HuH-7 (cell line): ENCODE data around the gene HNRNPAB.
"Not testable (repeated sequence)": the region's sequence is repeated elsewhere in the genome, so short reads cannot be mapped to it uniquely, and the experiment has no call there.

ENCODE experiments used
- DNase-seq: peaks from one replicate; pipeline ENCODE4 v3.0.0; 2011; ENCODE audit warnings: low spot score

Gene HNRNPAB

GRCh38 chr5:178230879-178231538 lies 26.7 kb downstream of the HNRNPAB start:
- no peak for DNase-seq

DNA sequence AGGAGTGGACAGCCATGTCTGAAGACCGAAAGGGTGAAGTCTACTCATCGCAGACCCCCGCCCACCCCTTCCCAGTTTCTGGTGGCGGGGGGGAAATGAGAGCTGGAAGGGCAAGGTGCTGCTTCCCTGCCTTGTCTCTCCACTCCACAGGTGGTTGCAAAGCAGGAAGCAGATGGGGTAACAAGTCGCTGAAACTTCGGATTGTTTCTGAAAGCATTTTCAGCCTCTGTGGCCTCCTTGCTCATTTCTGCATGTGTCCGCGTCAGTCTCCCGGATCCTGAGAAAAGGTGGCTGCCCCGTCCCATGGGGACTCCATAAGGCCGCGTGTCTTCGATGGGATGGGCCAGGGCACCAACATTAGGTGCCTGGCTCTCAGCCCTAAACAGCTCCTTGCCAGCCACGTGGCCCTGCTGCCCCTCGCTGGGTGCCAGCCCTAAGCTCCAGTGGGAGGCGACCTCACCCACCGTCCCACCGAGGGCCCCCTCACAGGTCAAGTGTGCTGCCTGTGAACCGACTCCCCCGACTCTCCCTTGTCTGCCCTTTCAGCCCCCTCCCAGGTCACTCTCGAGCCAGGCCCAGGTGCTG lies 27.3 kb downstream of the HNRNPAB start:
- no peak for DNase-seq

DNA sequence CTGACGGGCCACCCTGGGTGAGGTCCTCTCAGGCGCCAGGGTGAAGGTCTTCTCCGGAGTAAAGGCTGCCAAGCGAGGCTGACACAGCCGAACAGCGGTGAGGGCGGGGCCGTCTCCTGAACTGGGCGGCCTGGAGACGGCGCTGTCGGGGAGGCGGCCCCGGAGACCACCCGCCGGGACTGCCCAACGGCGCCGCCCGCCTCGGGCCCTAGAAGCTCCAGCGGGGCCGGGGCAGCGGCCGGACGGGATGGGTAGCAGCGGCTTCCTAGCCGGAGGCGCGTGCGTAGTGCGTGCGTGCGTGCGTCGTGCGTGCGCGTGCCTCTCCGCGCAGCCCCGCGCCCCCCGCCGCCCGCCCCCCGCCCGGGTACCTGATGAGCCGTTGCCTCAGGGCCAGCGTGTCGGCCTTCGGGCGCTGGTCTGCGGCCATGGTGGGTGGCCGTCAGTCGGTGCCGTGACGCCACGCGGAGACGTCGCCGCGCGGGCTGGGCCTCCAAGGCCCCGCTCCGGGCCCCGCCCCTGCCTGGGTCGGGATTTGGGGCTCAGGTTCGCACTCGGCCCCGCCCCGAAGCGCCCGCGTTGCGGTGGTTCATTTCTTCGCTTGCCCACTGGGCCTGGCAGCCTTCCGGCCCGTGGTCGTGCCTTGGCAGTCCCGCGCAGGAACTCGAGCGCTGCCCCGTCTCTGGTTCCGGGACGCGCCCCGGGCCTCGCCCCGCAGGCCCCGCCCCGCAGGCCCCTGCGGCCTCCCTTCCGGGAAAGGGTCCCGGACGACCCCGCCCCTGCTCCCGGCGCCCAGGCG lies 28.0 kb downstream of the HNRNPAB start, which contains the start of gene PHYKPL:
Gene PHYKPL (minus strand): TSS at position 679 of the 796 bp plus-strand sequence. CDS start 252 bp downstream, at position 427.
- DNase-seq: peak; percentile 78

DNA sequence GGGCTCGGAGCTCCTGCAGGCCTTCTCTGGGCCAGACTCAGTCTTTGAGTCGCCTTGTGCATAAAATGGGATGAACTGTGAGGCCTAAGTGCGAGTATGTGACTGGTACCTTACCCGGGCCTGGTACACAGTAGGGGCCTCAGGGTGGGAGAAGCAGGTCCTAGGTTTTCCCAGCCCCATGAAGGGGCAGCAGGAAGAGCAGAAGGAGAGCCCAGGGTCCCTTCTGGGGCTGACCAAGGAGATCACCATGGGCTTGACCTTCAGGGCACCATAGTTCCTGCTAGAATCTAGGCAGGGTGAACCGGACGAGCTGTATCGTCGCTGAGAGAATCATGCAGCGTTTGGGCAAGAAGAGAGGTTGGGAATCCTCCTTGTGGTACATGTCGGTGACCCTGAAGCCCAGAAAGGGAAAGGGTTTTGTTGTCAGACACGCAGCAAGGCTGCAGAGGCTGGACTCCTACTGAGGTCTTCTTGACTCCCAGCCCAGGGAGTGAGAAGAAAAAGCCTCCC lies 28.6 kb downstream of the HNRNPAB start:
- DNase-seq: no peak

DNA sequence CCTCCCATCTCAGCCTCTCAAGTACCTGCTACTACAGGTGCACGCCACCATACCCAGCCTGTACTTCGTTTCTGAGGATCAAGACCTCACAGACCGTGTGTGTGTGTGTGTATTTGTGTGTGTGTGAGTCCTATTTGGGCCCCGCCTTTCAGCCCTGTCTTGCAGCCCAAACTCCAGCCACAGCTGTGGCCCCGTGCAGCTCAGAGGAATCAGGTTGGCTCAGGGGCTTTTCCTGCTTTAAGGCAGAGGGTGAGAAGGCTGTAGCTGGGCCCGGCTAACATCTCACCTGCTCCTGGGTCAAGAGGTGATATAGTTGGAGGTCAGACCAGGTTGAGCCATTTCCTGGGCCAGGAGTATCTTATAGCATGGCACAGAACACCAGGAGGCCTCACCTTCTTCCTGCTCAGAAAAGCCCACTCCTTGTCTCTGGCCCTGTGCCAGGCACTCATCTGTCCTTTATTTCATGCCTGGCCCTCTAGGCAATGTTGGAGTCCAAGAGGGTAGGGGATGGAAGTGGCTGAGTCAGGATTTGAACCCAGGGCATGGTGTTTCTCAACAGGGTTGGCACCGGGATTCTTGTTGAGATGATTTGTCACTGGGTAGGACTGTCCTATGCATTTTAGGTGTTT lies 29.9 kb downstream of the HNRNPAB start:
- DNase-seq: no peak

- peak; percentile 95 for DNase-seq
These were observed 30.6 kb downstream of the HNRNPAB start for GRCh38 chr5:178234750-178235587.

- no peak for DNase-seq
These were observed 31.2 kb downstream of the HNRNPAB start for GRCh38 chr5:178235588-178235974.

DNA sequence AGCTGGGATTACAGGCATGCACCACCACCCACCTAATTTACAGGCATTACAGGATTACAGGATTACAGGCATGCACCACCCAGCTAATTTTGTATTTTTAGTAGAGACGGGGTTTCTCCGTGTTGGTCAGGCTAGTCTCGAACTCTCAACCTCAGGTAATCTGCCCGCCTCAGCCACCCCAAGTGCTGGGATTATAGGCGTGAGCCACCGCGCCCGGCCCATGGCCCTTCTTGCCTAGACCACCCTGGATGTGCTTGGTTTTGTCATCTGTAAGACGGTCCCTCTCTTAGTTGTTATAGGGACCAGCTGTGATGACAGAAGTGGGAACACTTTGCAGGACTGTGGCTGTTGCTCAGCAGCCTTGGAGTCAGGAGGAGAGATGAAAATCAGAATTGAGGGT lies 31.8 kb downstream of the HNRNPAB start:
- no peak for DNase-seq

DNA sequence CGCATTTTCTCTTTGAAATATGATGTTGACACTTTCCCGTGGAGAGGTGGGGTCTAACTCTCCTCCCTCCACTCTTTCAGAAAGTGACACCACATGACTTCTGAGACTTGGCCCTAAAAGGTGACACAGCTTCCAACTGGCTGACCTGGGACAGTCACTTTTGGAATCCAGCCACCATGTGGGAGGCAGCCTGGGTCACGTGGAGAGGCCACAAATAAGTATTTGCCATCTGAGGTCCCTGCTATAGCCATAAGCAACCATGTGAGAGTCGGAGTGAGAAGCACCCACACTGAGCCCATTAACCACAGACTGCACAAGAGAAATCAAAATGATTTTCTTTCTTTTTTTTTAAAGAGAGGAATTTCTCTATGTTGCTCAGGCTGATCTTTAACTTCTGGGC lies 32.3 kb downstream of the HNRNPAB start:
- DNase-seq: no peak

DNA sequence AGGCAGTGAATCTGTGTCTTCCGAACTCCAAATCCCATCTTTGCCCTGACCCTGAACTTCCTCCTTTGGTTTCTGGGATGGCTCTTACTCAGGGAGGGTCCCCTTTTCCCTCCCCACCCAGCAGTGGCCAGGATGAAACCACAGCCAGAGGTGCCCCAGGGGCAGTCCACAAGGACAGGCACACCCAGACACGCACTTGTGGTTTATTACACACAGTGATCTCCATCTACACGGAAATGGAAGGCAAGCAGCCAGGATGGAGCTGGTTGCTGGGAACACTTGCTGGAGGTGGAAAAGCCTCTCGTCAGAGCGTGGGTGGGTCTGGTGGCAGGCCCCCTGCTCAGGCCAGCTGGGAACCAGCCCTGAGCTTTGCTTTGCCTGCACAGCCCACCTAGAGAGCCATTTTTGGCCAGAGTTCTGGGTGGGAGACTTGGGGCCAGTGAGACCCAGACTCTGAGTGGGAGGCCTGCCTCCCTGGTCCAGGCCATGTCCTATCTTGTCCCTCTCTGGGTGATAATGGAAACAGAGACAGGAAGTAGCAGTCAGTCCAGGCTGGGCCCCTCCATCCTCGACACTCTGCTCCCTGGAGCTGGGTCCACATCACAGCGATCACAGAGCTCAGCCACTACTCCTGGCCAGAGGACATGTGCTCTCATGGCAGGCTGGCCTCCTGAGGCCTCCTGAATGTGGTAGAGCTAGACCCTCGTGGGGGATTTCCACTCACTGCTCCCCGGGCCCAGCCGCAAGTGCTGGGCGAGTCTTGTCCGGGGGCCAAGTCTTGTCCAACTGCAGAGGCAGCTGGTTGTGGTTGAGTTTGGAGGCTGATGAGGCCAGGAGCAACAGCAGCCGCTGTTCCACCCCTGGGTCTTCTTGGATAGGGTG lies 33.3 kb downstream of the HNRNPAB start:
- no peak for DNase-seq

DNA sequence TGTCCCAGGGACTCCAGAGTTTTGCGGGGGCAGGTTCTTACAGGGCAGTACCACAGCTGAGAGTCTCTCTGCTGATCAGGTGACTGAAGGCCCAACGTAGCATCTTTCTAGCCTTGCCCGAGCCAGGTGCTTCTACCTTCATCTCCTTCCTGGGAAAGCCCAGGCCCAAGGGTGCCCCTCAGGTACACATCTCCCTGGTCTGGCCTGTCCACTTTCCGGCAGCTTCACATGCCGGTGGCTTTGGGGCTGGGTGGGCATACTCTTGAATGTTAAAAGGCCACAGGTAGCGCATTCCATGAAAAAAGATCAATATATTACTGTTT lies 33.9 kb downstream of the HNRNPAB start:
- no peak for DNase-seq

DNA sequence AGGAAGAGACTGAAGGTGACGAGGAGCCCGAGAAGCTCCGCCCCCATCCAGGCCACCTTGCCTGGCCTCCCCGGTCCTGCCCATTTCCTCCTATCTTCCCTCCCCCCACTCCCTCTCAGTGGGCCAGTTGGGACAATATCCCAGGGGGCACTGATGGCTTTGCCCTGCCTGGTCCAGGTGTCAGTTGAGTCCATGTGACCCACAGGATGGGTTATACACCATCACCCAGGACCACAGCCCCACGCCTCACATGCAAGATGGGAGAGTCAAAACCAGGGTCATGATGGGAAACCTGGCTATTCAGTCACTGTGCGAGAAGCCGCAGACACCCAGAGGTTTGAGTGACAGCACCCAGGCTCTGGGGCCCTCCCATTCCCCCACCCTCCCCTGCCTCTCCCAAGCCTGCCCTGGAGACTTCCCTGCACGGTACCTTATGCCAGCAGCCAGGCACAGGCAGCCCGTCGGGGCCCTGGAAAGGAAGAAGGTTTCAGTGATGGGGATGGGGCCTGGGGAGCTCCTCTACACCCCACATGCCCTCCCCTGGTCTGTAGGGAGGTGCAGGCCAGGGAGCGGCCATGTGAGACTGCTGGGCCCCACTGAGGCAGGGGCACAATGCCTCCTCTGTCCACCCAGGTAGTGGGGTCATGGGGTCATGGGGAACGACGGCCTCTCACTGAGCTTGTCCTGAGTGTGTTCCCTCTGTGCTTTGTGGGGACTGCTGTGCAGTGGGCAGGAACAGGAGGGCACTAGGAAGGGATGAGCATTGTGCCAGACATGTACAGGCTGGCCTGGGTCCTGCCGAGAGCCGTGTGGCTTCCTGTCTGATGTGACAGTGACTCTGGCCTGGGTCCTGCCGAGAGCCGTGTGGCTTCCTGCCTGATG lies 34.6 kb downstream of the HNRNPAB start:
- DNase-seq: no peak

GRCh38 chr5:178239626-178240301 lies 35.4 kb downstream of the HNRNPAB start:
- not testable (repeated sequence) for DNase-seq

GRCh38 chr5:178240341-178240741 lies 36.0 kb downstream of the HNRNPAB start:
- no peak for DNase-seq

DNA sequence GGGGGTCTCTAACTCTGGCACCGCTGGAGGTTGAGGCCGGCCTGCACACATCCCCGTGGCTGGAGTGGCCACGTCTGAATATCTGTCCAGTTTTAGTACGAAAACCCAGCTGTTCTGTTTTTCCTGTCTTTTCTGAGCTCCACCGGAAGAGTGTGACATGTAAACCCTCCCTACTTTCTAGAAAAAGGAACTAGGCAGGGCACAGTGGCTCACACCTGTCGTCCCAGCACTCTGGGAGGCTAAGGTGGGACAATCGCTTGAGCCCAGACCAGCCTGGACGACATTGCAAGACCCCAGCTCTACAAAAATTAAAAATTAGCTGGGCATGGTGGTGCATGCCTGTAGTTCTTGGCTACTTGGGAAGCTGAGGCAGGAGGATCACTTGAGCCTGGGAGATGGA lies 36.4 kb downstream of the HNRNPAB start:
- no peak for DNase-seq

- DNase-seq: no peak
These were observed 36.9 kb downstream of the HNRNPAB start for GRCh38 chr5:178241231-178241663.

- DNase-seq: no peak
These were observed 37.4 kb downstream of the HNRNPAB start for GRCh38 chr5:178241688-178242231.

DNA sequence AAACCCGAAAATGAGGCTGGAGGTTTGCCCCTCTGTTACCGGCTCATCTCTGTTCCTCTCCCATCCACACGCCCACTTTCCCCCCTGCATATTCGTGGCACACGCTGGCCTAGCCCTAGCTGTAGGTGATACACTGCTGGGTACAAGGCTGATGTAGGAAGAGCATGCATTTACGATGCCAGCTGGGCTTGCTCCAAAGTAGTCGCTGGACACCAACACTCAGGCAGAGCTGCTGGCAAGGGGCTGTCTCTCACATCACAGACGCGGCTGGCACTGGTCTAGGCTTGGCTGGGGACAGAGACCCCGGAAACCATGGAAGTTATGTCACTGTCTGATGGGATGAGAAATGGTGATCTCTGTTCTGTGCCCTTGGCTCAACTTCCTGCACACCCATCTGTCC lies 38.1 kb downstream of the HNRNPAB start:
- DNase-seq: no peak

DNA sequence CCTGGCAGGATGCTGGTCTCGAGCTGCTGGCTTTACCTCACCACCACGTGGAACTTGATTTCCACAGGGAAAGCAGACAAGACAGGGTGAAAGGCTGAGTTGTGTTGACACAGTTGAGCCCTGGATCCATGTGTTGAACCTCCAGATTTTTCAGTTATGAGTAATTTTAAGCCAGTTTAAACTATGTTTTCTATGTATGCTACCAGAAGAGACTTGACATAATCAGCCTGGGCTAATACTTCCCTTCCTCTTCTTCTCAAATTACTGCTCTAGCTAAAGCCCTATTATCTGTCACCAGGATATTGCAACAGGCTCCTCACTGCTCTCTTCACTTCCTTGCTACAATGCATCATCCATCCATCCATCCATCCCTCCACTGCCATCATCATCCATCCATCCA lies 40.2 kb downstream of the HNRNPAB start:
- DNase-seq: no peak
